ENCODE measurements around the gene SCN5A. TPM values are rescaled to one million over a fixed set of nuclear protein-coding genes. Genes with fewer than 3 reads are reported as not detected.

SCN5A gene
- total and polyA plus RNA-seq, 2 of the 4 experiments (the other 2 are of a cell fraction): 1.9 to 2.0 TPM

DNA sequence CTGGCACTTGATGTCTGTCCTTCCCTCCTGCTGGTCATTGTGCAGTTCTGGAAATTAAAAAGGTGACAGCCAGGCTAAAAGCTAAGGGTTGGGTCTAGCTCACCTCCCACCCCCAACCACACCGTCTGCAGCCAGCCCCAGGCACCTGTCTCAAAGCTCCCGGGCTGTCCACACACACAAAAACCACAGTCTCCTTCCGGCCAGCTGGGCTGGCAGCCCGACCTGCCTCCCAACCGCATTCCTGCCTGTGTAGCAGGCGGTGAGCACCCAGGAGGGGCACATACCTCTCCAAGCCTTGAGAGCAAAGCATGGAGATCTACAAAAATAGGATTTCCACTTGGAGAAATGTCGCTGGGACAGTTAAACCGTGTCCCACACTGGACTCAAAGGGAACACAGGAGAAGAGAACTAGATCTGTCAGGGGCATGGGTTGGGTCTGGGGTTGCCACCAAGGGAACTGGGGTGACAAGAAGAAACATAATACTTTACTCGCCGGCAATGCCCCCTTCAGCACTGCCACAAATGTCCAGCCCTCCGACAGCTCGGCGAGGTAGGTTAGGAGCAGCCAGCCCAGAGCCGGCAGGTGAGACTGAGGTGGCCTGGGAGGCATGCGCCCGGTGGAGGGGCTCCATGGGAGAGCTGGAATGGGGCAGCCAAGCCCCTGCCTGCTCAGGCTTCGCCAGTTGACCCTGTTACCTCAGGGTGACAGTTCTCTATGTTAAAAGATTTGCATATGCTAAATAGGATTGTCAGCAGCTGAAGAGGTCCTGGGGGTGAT is 101.1 kb downstream of the SCN5A start:
- ChIA-PET CTCF (no interaction called here), POLR2A (ENCODE audit: unreplicated experiment) (no interaction called here)
- Histone ChIP-seq H2BK15ac (ENCODE audit: low read depth, low read length) (no peak overlapping the region), H3K4me2 (ENCODE audit: low read depth, low read length) (no peak overlapping the region), H3K23ac (ENCODE audit: low read depth, low read length) (no peak overlapping the region), H4K5ac (ENCODE audit: low read depth, low read length) (no peak overlapping the region), H3K27me3 (ENCODE audit: control insufficient read depth, insufficient read depth, low read length) (peaks cover 2% of the 10 kb centered on the region; the same call in 1 of the 2 replicates), H3K4me3 (ENCODE audit: insufficient read depth, low read depth, low read length) (no peak overlapping the region), H4K91ac (ENCODE audit: insufficient read depth, low read depth, low read length) (no peak overlapping the region), H3K36me3 (ENCODE audit: control insufficient read depth, insufficient read depth, low read length) (no peaks in the 10 kb centered on the region), H3K27ac (ENCODE audit: insufficient read depth, low read length) (no peak overlapping the region), H3K14ac (replicated peaks; ENCODE audit: low read depth, low read length) (no peak overlapping the region), H3K9ac (ENCODE audit: low read depth, low read length) (no peak overlapping the region), H4K20me1 (ENCODE audit: insufficient read depth, low read length) (no peaks in the 10 kb centered on the region), H3K79me1 (ENCODE audit: low read depth in 1 of 2, low read length in 2 of 2) (no peaks in the 10 kb centered on the region), H3K9me1 (ENCODE audit: insufficient read depth, low read length) (no peaks in the 10 kb centered on the region), H3K4ac (ENCODE audit: low read depth, low read length) (no peak overlapping the region), H4K8ac (ENCODE audit: low read depth in 2 of 2, low read length in 2 of 2) (no peak overlapping the region), H3K56ac (ENCODE audit: extremely low read depth, insufficient read depth, low read length) (no peak overlapping the region), H2BK120ac (ENCODE audit: low read depth, low read length) (no peak overlapping the region), H2AFZ (replicated peaks; ENCODE audit: low read length, poor library complexity) (no peak overlapping the region), H2AK5ac (ENCODE audit: low read depth, low read length) (no peak overlapping the region), H2BK5ac (ENCODE audit: low read depth, low read length, poor library complexity, severe bottlenecking) (no peak overlapping the region), H3K18ac (ENCODE audit: low read depth, low read length) (no peak overlapping the region), H2AK9ac (replicated peaks; ENCODE audit: low read depth, low read length, poor library complexity) (peak overlapping the region; percentile 59), H3K9me3 (ENCODE audit: control insufficient read depth, insufficient read depth, low read length) (no peaks in the 10 kb centered on the region), H3K4me1 (ENCODE audit: control insufficient read depth, insufficient read depth, low read length) (no peaks in the 10 kb centered on the region; the same call in 1 of the 2 replicates), H2BK20ac (ENCODE audit: low read depth, low read length) (no peak overlapping the region)
- BruUV-seq (replicated peaks): no TSS peak
- in situ Hi-C loops (cut with MboI; ENCODE audit: low sequenced_read_pairs): no loop called here
- DNase-seq (no peak), ATAC-seq (ENCODE audit: low read depth) (no peak)
- dilution Hi-C loops (cut with HindIII; ENCODE audit: low sequenced_read_pairs, unreplicated experiment): no loop called here
- WGBS, 2 experiments (ENCODE audit: extremely low coverage in 2 of 2, insufficient read length in 1 of 2): 90% methylated on average over 8 of the region's 17 CpGs; no CpG with 5 or more reads in 1 of the 2 experiments
- intact Hi-C loops (cut with micrococcal nuclease): no loop called here
- TF ChIP-seq, protein P1, sequence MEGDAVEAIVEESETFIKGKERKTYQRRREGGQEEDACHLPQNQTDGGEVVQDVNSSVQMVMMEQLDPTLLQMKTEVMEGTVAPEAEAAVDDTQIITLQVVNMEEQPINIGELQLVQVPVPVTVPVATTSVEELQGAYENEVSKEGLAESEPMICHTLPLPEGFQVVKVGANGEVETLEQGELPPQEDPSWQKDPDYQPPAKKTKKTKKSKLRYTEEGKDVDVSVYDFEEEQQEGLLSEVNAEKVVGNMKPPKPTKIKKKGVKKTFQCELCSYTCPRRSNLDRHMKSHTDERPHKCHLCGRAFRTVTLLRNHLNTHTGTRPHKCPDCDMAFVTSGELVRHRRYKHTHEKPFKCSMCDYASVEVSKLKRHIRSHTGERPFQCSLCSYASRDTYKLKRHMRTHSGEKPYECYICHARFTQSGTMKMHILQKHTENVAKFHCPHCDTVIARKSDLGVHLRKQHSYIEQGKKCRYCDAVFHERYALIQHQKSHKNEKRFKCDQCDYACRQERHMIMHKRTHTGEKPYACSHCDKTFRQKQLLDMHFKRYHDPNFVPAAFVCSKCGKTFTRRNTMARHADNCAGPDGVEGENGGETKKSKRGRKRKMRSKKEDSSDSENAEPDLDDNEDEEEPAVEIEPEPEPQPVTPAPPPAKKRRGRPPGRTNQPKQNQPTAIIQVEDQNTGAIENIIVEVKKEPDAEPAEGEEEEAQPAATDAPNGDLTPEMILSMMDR (conservative IDR thresholded peaks at IDR 0.05; ENCODE audit: low read depth, low read length): no peak
- TF ChIP-seq BHLHE40 (IDR thresholded peaks at IDR 0.05; ENCODE audit: low read depth, low read length): no peak
- TF ChIP-seq, protein P2, sequence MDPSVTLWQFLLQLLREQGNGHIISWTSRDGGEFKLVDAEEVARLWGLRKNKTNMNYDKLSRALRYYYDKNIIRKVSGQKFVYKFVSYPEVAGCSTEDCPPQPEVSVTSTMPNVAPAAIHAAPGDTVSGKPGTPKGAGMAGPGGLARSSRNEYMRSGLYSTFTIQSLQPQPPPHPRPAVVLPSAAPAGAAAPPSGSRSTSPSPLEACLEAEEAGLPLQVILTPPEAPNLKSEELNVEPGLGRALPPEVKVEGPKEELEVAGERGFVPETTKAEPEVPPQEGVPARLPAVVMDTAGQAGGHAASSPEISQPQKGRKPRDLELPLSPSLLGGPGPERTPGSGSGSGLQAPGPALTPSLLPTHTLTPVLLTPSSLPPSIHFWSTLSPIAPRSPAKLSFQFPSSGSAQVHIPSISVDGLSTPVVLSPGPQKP (IDR thresholded peaks at IDR 0.05; ENCODE audit: borderline replicate concordance, low read depth, low read length): no peak
- TF ChIP-seq CEBPB (IDR thresholded peaks at IDR 0.05; ENCODE audit: low read depth, low read length): no peak
- no peak for TF ChIP-seq MXI1 (IDR thresholded peaks at IDR 0.05; ENCODE audit: borderline replicate concordance, low read depth, low read length)
- no peak for TF ChIP-seq RAD21 (IDR thresholded peaks at IDR 0.05; ENCODE audit: low read length)
- no peak for TF ChIP-seq FOS (IDR thresholded peaks at IDR 0.05; ENCODE audit: low read depth, low read length)
- TF ChIP-seq CHD1 (IDR thresholded peaks at IDR 0.05; ENCODE audit: low read depth, low read length): no peak
- no peak for TF ChIP-seq MAZ (IDR thresholded peaks at IDR 0.05; ENCODE audit: borderline replicate concordance, low read depth, low read length)
- no peak for TF ChIP-seq POLR2A (IDR thresholded peaks at IDR 0.05; ENCODE audit: low read depth, low read length)
- TF ChIP-seq SMC3 (IDR thresholded peaks at IDR 0.05; ENCODE audit: low read depth, low read length): no peak
- no peak for TF ChIP-seq NFE2L2 (IDR thresholded peaks at IDR 0.05; ENCODE audit: low read depth, low read length)
- TF ChIP-seq RFX5 (IDR thresholded peaks at IDR 0.05; ENCODE audit: low read depth, low read length): no peak
- TF ChIP-seq, protein P3, sequence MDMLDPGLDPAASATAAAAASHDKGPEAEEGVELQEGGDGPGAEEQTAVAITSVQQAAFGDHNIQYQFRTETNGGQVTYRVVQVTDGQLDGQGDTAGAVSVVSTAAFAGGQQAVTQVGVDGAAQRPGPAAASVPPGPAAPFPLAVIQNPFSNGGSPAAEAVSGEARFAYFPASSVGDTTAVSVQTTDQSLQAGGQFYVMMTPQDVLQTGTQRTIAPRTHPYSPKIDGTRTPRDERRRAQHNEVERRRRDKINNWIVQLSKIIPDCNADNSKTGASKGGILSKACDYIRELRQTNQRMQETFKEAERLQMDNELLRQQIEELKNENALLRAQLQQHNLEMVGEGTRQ (IDR thresholded peaks at IDR 0.05; ENCODE audit: low read depth, low read length): no peak
- no peak for TF ChIP-seq MAFK (IDR thresholded peaks at IDR 0.05; ENCODE audit: low read depth, low read length)
- TF ChIP-seq RCOR1 (IDR thresholded peaks at IDR 0.05; ENCODE audit: insufficient replicate concordance, low read length): no peak

All from IMR-90 (cell line).